Neural progenitor cell (in vitro differentiated cells): Measurements from ENCODE around the gene CBFA2T3.

Experiments used
- CTCF ChIP-seq: fragments of 200-600 bp; sonication (generic); IDR thresholded peaks from 2 replicates; pipeline ENCODE4 v1.5.1; 2017; ENCODE audit warnings: antibody characterized with exemption, mild to moderate bottlenecking
- EZH2phosphoT487 ChIP-seq: fragments of 200-600 bp; sonication (generic); IDR thresholded peaks from 2 replicates; pipeline ENCODE4 v1.6.1; 2017; ENCODE audit warnings: antibody characterized with exemption

- TF ChIP-seq CTCF = no peak
- TF ChIP-seq EZH2phosphoT487 = no peak
Measured at GRCh38 chr16:88988980-88989811, 12.2 kb upstream of the CBFA2T3 start.
